Panc1 (cell line): ENCODE data around the gene CDH5. TPM values are rescaled to one million over a fixed set of nuclear protein-coding genes. Genes with fewer than 3 reads are reported as not detected.

Source experiments
- ATAC-seq: fragments of 200-7000 bp; cut with Tn5 transposase; 2 replicates; pipeline ENCODE4 v1.9.1; 2020; ENCODE audit warnings: mild to moderate bottlenecking, moderate library complexity
- BruUV-seq: library from RNA; stranded (reverse); fragments of 400-500 nt; replicated peaks from 2 replicates; lab custom pipeline; 2021; lab: Mats Ljungman, UMichigan
- CTCF ChIA-PET: fragments of 300-600 bp; sonication (Branson Sonifier 250); formaldehyde crosslinking; loops from one replicate; lab custom pipeline; 2022; ENCODE audit warnings: antibody characterized with exemption; lab: Charles Lee
- POLR2A ChIA-PET: fragments of 300-600 bp; sonication (Branson Sonifier 250); formaldehyde crosslinking; loops from one replicate; lab custom pipeline; 2022; ENCODE audit warnings: antibody characterized with exemption; lab: Charles Lee
- DNase-seq: peaks from one replicate; pipeline ENCODE4 v3.0.0-alpha.2; 2010; ENCODE audit warnings: low read depth, low spot score
- H3K27ac ChIP-seq: 2 replicates; pipeline ENCODE4 v1.5.1; 2011; ENCODE audit warnings: mild to moderate bottlenecking, low read length, inconsistent platforms
- H3K27me3 ChIP-seq: fragments of 200-500 bp; sonication (Bioruptor generic); 2 replicates; pipeline ENCODE4 v1.6.0; 2014; ENCODE audit warnings: low read length, inconsistent platforms; ENCODE audit not compliant: control insufficient read depth, insufficient read depth
- H3K36me3 ChIP-seq: fragments of 200-500 bp; sonication (Bioruptor generic); 2 replicates; pipeline ENCODE4 v1.5.1; 2014; ENCODE audit warnings: inconsistent platforms, mild to moderate bottlenecking, low read length, moderate library complexity; ENCODE audit not compliant: control insufficient read depth, insufficient read depth
- H3K4me1 ChIP-seq: 2 replicates; pipeline ENCODE4 v1.5.1; 2011; ENCODE audit warnings: inconsistent platforms, mild to moderate bottlenecking, low read length, moderate library complexity; ENCODE audit not compliant: control insufficient read depth, insufficient read depth
- H3K4me3 ChIP-seq, 2 experiments: 2 replicates each; pipeline ENCODE4 v1.5.1; 2011 to 2012; ENCODE audit warnings: low read depth in 2 of 2, low read length in 2 of 2, mild to moderate bottlenecking in 2 of 2, inconsistent platforms in 1 of 2, moderate library complexity in 1 of 2
- H3K9me3 ChIP-seq: fragments of 200-500 bp; sonication (Bioruptor generic); 2 replicates; pipeline ENCODE4 v1.5.1; 2014; ENCODE audit warnings: low read depth, mild to moderate bottlenecking, inconsistent platforms, low read length, moderate library complexity; ENCODE audit not compliant: control insufficient read depth, insufficient read depth
- POLR2AphosphoS5 ChIP-seq: IDR thresholded peaks from 2 replicates; pipeline ENCODE4 v1.6.1; 2012; ENCODE audit warnings: mild to moderate bottlenecking, low read depth, low read length, moderate library complexity
- SIN3A ChIP-seq: IDR thresholded peaks from 2 replicates; pipeline ENCODE4 v1.6.1; 2012; ENCODE audit warnings: low read depth, mild to moderate bottlenecking, low read length, moderate library complexity, borderline replicate concordance; ENCODE audit not compliant: insufficient read depth
- TCF7L2 ChIP-seq: IDR thresholded peaks from 2 replicates; pipeline ENCODE4 v1.6.1; 2011; ENCODE audit warnings: mild to moderate bottlenecking, low read depth, low read length, inconsistent platforms
- in situ Hi-C: cut with HindIII; loops from 2 replicates; pipeline ENCODE4 v1.10.0; 2016; ENCODE audit warnings: low sequenced_read_pairs, low pct_unique_long_range_greater_than_20kb
- intact Hi-C: fragments of 100-400 bp; cut with micrococcal nuclease; formaldehyde crosslinking; loops from one replicate; pipeline ENCODE4 v1.10.0; 2022; ENCODE audit not compliant: unreplicated experiment
- total RNA-seq: library from RNA; stranded (reverse); gene quantifications from one replicate; pipeline ENCODE4 v1.2.1, GENCODE V29; 2021; ENCODE audit not compliant: unreplicated experiment
- TF ChIP-seq, protein P1 (sequence below), 2 experiments: IDR thresholded peaks; 2 replicates each; pipeline ENCODE4 v1.6.1; 2011 to 2012; ENCODE audit warnings: low read depth in 2 of 2, control low read depth in 1 of 2, low read length in 1 of 2, mild to moderate bottlenecking in 1 of 2, moderate library complexity in 1 of 2; ENCODE audit not compliant: insufficient read depth in 1 of 2
- TF ChIP-seq, protein P2 (sequence below): fragments of 450-650 bp; IDR thresholded peaks from 2 replicates; pipeline ENCODE4 v1.5.1; 2017; ENCODE audit warnings: mild to moderate bottlenecking

Gene CDH5
- total RNA-seq, 1 experiment from 2014 or later, result 0.18 TPM

DNA sequence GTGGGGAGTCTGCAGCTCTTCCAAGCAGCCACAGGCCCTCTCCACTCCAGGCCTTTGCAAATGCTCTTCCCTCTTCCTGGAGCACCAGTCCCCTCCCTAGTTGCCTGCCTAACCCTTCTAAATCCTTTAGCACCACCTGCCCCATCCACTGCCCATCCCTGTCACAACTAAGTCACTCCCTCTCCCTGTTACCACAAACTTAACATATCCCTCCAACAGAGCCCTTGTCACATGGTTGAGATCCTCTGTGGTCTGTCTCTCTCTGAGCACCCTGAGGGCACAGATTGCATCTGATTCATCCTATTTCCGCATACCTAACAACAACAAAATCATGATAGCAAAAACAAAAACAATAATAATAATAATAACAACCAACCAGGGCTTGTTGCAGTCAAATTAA lies 49.6 kb downstream of the CDH5 start:
- H3K27ac ChIP-seq, result no peak overlapping the region
- BruUV-seq, result no TSS peak

DNA sequence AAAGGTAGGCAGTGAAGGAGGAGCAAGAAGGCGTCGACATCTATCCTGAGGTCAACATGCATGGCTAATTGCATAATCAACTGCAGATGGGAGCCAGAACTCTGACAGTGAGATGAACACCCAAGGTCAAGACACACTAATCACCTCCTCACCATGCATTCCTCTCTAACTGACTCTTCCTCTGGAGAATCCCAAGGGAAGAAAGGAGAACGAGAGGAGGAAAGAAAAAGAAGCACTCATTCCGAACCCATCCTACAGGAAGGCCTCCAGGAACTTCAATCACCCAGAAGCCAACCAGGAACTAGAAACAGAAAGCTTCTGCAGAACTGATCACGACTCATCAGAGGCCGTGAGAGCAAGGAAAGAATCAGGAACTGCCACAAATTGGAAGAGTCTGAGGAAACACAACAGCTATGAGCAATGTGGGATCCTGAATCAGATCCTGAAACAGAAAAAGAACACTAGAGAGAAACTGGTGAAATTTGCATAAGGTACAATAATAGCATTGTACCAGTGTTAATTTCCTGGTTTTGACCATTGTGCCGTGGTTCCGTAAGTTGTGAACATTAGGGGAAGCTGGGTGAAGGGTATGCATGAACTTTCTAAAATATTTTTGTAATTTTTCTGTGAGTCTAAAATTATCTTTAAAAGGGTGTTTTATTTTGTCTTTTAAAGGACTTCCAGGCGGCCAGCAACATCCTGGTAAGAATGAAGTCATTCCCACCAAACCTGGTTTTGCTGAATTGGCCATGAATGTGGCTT lies 50.6 kb downstream of the CDH5 start:
- H3K27ac ChIP-seq, result no peak overlapping the region
- POLR2A ChIA-PET, result no interaction called here
- no peak for TF ChIP-seq SIN3A
- TF ChIP-seq TCF7L2, result no peak
- no peak for TF ChIP-seq POLR2AphosphoS5
- TF ChIP-seq, protein P1, sequence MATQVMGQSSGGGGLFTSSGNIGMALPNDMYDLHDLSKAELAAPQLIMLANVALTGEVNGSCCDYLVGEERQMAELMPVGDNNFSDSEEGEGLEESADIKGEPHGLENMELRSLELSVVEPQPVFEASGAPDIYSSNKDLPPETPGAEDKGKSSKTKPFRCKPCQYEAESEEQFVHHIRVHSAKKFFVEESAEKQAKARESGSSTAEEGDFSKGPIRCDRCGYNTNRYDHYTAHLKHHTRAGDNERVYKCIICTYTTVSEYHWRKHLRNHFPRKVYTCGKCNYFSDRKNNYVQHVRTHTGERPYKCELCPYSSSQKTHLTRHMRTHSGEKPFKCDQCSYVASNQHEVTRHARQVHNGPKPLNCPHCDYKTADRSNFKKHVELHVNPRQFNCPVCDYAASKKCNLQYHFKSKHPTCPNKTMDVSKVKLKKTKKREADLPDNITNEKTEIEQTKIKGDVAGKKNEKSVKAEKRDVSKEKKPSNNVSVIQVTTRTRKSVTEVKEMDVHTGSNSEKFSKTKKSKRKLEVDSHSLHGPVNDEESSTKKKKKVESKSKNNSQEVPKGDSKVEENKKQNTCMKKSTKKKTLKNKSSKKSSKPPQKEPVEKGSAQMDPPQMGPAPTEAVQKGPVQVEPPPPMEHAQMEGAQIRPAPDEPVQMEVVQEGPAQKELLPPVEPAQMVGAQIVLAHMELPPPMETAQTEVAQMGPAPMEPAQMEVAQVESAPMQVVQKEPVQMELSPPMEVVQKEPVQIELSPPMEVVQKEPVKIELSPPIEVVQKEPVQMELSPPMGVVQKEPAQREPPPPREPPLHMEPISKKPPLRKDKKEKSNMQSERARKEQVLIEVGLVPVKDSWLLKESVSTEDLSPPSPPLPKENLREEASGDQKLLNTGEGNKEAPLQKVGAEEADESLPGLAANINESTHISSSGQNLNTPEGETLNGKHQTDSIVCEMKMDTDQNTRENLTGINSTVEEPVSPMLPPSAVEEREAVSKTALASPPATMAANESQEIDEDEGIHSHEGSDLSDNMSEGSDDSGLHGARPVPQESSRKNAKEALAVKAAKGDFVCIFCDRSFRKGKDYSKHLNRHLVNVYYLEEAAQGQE (IDR thresholded peaks at IDR 0.05; ENCODE audit: insufficient read depth in 1 of 2, low read depth in 2 of 2, low read length in 1 of 2), result no peak
- TF ChIP-seq, protein P2, sequence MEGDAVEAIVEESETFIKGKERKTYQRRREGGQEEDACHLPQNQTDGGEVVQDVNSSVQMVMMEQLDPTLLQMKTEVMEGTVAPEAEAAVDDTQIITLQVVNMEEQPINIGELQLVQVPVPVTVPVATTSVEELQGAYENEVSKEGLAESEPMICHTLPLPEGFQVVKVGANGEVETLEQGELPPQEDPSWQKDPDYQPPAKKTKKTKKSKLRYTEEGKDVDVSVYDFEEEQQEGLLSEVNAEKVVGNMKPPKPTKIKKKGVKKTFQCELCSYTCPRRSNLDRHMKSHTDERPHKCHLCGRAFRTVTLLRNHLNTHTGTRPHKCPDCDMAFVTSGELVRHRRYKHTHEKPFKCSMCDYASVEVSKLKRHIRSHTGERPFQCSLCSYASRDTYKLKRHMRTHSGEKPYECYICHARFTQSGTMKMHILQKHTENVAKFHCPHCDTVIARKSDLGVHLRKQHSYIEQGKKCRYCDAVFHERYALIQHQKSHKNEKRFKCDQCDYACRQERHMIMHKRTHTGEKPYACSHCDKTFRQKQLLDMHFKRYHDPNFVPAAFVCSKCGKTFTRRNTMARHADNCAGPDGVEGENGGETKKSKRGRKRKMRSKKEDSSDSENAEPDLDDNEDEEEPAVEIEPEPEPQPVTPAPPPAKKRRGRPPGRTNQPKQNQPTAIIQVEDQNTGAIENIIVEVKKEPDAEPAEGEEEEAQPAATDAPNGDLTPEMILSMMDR, result no peak
- no peaks in the 10 kb centered on the region for H3K36me3 ChIP-seq
- no peak for ATAC-seq
- BruUV-seq, result no TSS peak
- no peaks in the 10 kb centered on the region for H3K4me1 ChIP-seq
- DNase-seq, result no peak
- intact Hi-C loops (no loop called here), in situ Hi-C loops (no loop called here)
- H3K27me3 ChIP-seq, result no peaks in the 10 kb centered on the region
- CTCF ChIA-PET, result no interaction called here
- no peaks in the 10 kb centered on the region for H3K9me3 ChIP-seq
- no peak overlapping the region for H3K4me3 ChIP-seq

More for the DNA sequence above, 49.6 kb downstream of the CDH5 start:
- intact Hi-C loops (no loop called here), in situ Hi-C loops (no loop called here)
- TF ChIP-seq, protein P2, result no peak
- TF ChIP-seq POLR2AphosphoS5 (no peak), TCF7L2 (no peak), SIN3A (no peak)
- TF ChIP-seq, protein P1 (IDR thresholded peaks at IDR 0.05; ENCODE audit: insufficient read depth in 1 of 2, low read depth in 2 of 2, low read length in 1 of 2), result no peak
- ChIA-PET CTCF (no interaction called here), POLR2A (no interaction called here)
- H3K9me3 ChIP-seq, result no peaks in the 10 kb centered on the region
- no peaks in the 10 kb centered on the region for H3K27me3 ChIP-seq
- H3K36me3 ChIP-seq, result no peaks in the 10 kb centered on the region
- H3K4me1 ChIP-seq, result no peaks in the 10 kb centered on the region
- DNase-seq (no peak), ATAC-seq (no peak)
- H3K4me3 ChIP-seq, result no peak overlapping the region
